OCI-LY3 (cell line): ENCODE results near the gene SLC6A2.

ENCODE experiments used
- H2AFZ ChIP-seq: fragments of 200-600, 300-600 bp; shearing (Covaris generic); 2 replicates; pipeline ENCODE4 v1.6.0; 2014; ENCODE audit warnings: antibody characterized with exemption, low read depth, low read length
- H3K27ac ChIP-seq: fragments of 200-600, 300-600 bp; sonication (generic); 2 replicates; pipeline ENCODE4 v1.5.1; 2014; ENCODE audit warnings: mild to moderate bottlenecking, low read length, moderate library complexity, mixed read lengths
- H3K27me3 ChIP-seq: fragments of 200-600, 300-600 bp; sonication (generic); 2 replicates; pipeline ENCODE4 v1.6.1; 2014; ENCODE audit warnings: low read depth, low read length, mixed read lengths
- H3K36me3 ChIP-seq: fragments of 200-600, 300-600 bp; sonication (generic); replicated peaks from 2 replicates; pipeline ENCODE3; 2014; ENCODE audit warnings: low read depth, low read length, mixed read lengths
- H3K4me1 ChIP-seq: fragments of 300-600, 200-600 bp; sonication (generic); 2 replicates; pipeline ENCODE4 v1.6.1; 2014; ENCODE audit warnings: low read length, mixed read lengths
- H3K4me2 ChIP-seq: fragments of 200-600, 300-600 bp; sonication (generic); 2 replicates; pipeline ENCODE4 v1.6.1; 2014; ENCODE audit warnings: low read length, mixed read lengths
- H3K4me3 ChIP-seq: fragments of 300-600, 200-600 bp; sonication (generic); 2 replicates; pipeline ENCODE4 v1.5.1; 2014; ENCODE audit warnings: antibody characterized with exemption, mild to moderate bottlenecking, low read length, moderate library complexity
- H3K79me2 ChIP-seq: fragments of 300-600, 200-600 bp; shearing (Covaris generic); 2 replicates; pipeline ENCODE4 v1.6.1; 2014; ENCODE audit warnings: mild to moderate bottlenecking, low read length, mixed read lengths
- H3K9ac ChIP-seq: fragments of 300-600, 200-600 bp; shearing (Covaris generic); 2 replicates; pipeline ENCODE4 v1.6.0; 2014; ENCODE audit warnings: mild to moderate bottlenecking, low read length, moderate library complexity
- H3K9me3 ChIP-seq: fragments of 200-600, 300-600 bp; shearing (Covaris generic); 2 replicates; pipeline ENCODE4 v1.6.1; 2014; ENCODE audit warnings: low read length, mixed read lengths; ENCODE audit not compliant: insufficient read depth
- H4K20me1 ChIP-seq: fragments of 200-600, 300-600 bp; sonication (generic); 2 replicates; pipeline ENCODE4 v1.6.1; 2016; ENCODE audit warnings: low read length, mixed read lengths; ENCODE audit not compliant: insufficient read depth
- EZH2phosphoT487 ChIP-seq: fragments of 200-600 bp; shearing (Covaris generic); IDR thresholded peaks from 2 replicates; pipeline ENCODE4 v1.6.1; 2018; ENCODE audit warnings: antibody characterized with exemption, mixed run types, low read depth
- TF ChIP-seq, protein P1 (sequence below): fragments of 200-600, 300-600 bp; sonication (generic); IDR thresholded peaks from 2 replicates; pipeline ENCODE4 v1.5.1; 2014; ENCODE audit warnings: antibody characterized with exemption, low read length, low read depth

Gene SLC6A2

DNA sequence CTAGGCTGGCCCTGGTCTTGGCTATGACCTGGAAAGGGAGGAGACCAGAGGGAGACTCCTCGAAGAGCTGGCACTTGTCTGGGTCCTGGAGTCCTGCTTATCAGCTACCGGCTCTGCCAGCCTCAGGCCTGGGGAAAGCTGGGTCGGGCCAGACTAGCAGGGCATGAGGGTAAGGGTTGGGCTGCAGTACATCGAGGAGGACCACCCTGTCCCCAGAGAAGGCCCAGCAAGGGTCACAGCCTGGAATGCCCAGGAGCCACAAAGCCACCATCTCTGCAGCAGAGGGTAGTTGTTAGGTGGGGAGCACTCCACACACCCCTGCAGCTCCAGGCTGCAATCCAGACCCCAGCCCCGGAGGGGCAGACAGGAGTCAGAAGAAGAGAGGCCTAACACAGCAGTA lies 54.0 kb downstream of the SLC6A2 start:
- H3K9ac ChIP-seq = no peak overlapping the region
- no peak overlapping the region for H2AFZ ChIP-seq
- no peaks in the 10 kb centered on the region for H3K9me3 ChIP-seq
- no peaks in the 10 kb centered on the region for H3K4me1 ChIP-seq
- H3K79me2 ChIP-seq = no peaks in the 10 kb centered on the region
- no peak overlapping the region for H3K4me3 ChIP-seq
- no peaks in the 10 kb centered on the region for H4K20me1 ChIP-seq
- H3K27me3 ChIP-seq = no peaks in the 10 kb centered on the region; the same call in 1 of the 2 replicates
- H3K4me2 ChIP-seq = no peak overlapping the region
- H3K36me3 ChIP-seq = no peaks in the 10 kb centered on the region
- TF ChIP-seq EZH2phosphoT487 = no peak
- TF ChIP-seq, protein P1, sequence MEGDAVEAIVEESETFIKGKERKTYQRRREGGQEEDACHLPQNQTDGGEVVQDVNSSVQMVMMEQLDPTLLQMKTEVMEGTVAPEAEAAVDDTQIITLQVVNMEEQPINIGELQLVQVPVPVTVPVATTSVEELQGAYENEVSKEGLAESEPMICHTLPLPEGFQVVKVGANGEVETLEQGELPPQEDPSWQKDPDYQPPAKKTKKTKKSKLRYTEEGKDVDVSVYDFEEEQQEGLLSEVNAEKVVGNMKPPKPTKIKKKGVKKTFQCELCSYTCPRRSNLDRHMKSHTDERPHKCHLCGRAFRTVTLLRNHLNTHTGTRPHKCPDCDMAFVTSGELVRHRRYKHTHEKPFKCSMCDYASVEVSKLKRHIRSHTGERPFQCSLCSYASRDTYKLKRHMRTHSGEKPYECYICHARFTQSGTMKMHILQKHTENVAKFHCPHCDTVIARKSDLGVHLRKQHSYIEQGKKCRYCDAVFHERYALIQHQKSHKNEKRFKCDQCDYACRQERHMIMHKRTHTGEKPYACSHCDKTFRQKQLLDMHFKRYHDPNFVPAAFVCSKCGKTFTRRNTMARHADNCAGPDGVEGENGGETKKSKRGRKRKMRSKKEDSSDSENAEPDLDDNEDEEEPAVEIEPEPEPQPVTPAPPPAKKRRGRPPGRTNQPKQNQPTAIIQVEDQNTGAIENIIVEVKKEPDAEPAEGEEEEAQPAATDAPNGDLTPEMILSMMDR = no peak
- no peak overlapping the region for H3K27ac ChIP-seq

DNA sequence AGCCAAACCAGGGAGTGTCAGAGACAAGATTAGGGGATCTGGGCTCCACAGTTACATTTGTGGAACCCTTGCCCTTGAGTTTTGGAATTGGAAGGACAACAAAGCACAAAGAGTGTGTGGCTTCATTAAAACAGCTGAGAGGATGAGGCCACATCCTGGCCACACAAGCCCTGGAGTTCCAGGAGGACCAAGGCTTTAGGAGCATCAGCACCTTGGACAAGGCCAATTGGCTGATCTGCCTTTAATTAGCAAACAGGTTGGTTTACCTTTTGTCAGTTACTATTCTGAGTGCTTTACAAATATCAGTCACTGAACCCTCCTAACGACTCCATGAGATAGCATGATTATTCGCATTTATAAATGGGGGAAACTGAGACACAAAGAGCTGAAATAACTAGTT lies 54.7 kb downstream of the SLC6A2 start:
- Histone ChIP-seq H3K27ac (no peak overlapping the region), H3K9me3 (no peaks in the 10 kb centered on the region), H3K4me1 (no peaks in the 10 kb centered on the region), H3K4me3 (no peak overlapping the region), H3K36me3 (no peaks in the 10 kb centered on the region), H4K20me1 (no peaks in the 10 kb centered on the region), H2AFZ (no peak overlapping the region), H3K9ac (no peak overlapping the region), H3K27me3 (peaks cover 3% of the 10 kb centered on the region; the same call in 1 of the 2 replicates), H3K4me2 (no peak overlapping the region), H3K79me2 (no peaks in the 10 kb centered on the region)
- no peak for TF ChIP-seq EZH2phosphoT487
- TF ChIP-seq, protein P1 = no peak

DNA sequence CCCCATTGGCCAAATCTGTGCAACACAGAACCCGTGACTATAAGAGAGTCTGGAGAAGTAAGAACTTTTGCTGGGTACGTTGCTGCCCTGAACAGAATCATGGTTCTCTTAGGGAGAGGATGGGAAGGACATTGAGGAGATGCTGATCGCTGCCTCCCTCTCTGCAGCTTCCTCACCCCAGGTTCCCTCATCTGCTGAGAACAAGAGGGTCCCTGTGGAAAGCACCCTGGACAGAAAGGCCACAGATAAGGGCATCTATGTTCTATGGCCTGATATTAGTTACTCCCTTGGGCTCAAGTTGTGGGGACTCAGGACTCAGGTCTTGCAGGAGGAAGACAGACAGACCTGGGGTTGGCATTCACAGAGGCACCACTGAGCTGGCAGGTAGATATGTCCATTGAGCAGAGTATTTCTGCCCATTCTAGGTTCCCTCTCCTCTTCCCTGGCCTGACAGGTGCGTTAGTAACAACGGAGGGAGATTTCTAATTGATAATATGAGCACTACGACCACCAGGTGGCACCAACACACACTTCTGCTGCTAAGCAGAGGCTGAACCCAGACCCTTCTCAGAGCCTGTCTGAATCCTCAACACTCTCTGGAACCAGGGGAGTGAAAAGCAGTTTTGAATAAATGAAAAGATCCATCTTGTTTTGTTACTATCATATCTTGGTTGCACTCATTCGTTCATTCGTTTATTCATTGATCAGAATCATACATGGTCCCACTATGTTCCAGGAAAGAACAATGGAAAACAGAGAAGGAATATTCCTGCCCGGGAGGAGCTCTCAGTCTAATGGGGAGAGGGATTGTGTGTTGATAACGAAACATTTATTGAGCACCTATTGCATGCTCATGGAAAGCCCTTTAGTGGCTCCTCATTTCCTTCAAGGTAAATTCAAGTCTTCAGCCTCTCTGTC lies 56.4 kb downstream of the SLC6A2 start:
- Histone ChIP-seq H4K20me1 (no peaks in the 10 kb centered on the region), H3K4me2 (no peak overlapping the region), H3K36me3 (no peaks in the 10 kb centered on the region), H3K27me3 (peaks cover 8% of the 10 kb centered on the region; the same call in 1 of the 2 replicates), H3K4me3 (no peak overlapping the region), H3K9ac (no peak overlapping the region), H2AFZ (no peak overlapping the region), H3K9me3 (no peaks in the 10 kb centered on the region), H3K27ac (no peak overlapping the region), H3K4me1 (no peaks in the 10 kb centered on the region), H3K79me2 (no peaks in the 10 kb centered on the region)
- TF ChIP-seq, protein P1 = peak; percentile 80
- no peak for TF ChIP-seq EZH2phosphoT487

DNA sequence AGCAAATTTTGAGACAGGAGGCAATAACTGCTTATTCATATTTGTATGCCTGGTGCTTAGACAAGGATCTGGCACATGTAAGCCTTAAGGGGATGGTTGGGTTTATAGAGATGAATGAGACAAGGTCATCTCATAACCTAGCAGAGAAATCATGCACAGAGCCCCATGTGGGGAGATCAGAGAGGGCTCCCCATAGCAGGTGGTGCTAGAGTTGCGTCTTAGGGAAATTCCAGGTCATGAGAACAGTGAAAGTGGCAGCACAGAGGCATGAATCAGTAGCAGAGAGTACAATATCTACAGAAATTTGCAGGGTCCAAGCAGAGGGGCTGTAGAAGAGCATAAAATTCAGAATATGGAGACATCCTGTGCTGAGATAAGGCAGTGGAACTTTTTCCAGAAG lies 57.3 kb downstream of the SLC6A2 start:
- no peaks in the 10 kb centered on the region for H3K36me3 ChIP-seq
- H3K27me3 ChIP-seq = peaks cover 8% of the 10 kb centered on the region; the same call in 1 of the 2 replicates
- no peak overlapping the region for H3K9ac ChIP-seq
- H3K27ac ChIP-seq = no peak overlapping the region
- TF ChIP-seq, protein P1 = no peak
- TF ChIP-seq EZH2phosphoT487 = no peak
- H2AFZ ChIP-seq = no peak overlapping the region
- H3K4me3 ChIP-seq = no peak overlapping the region
- no peaks in the 10 kb centered on the region for H3K9me3 ChIP-seq
- no peak overlapping the region for H3K4me2 ChIP-seq
- no peaks in the 10 kb centered on the region for H3K4me1 ChIP-seq
- no peaks in the 10 kb centered on the region for H3K79me2 ChIP-seq
- no peaks in the 10 kb centered on the region for H4K20me1 ChIP-seq
